Stomach (tissue), 9 donors: ENCODE data around the gene TIGD3. TPM values are rescaled to one million over a fixed set of nuclear protein-coding genes. Genes with fewer than 3 reads are reported as not detected.

ENCODE experiments used
- DNase-seq, 2 donors: peaks; one replicate each; pipeline versions ENCODE4 v3.0.0 to v3.0.0-alpha.2; 2013 to 2019
- H3K27ac ChIP-seq, 5 donors: fragments of 200-600 bp in 4 of 5; sonication (generic) in 4 of 5; one replicate each; pipeline ENCODE4 v1.5.1; 2013 to 2019; ENCODE audit warnings: mild to moderate bottlenecking in 1 of 5, moderate library complexity in 1 of 5
- H3K27me3 ChIP-seq, 3 donors: fragments of 200-600 bp; sonication (generic); one replicate each; pipeline ENCODE4 v1.5.1; 2017 to 2019; ENCODE audit warnings: mixed run types in 1 of 3
- H3K36me3 ChIP-seq, 4 donors: fragments of 200-600 bp; sonication (generic); 1 replicate in 3 of 4; 2 replicates in 1 of 4; pipeline ENCODE4 v1.5.1; 2016 to 2019
- H3K4me1 ChIP-seq, 4 donors: fragments of 200-600 bp; sonication (generic); one replicate each; pipeline ENCODE4 v1.5.1; 2016 to 2019
- H3K4me3 ChIP-seq, 4 donors: fragments of 200-600 bp; sonication (generic) in 3 of 4; one replicate each; pipeline ENCODE4 v1.5.1; 2016 to 2019; ENCODE audit warnings: mild to moderate bottlenecking in 1 of 4
- H3K9me3 ChIP-seq, 4 donors: fragments of 200-600 bp; sonication (generic); one replicate each; pipeline ENCODE4 v1.5.1; 2016 to 2019
- CTCF ChIP-seq, 7 experiments: fragments of 450-650 bp in 4 of 7; fragments of 200-600 bp in 3 of 7; sonication (generic) in 3 of 7; IDR thresholded peaks; one replicate each; pipeline ENCODE4 v1.5.1; 2016 to 2019; ENCODE audit warnings: antibody characterized with exemption in 7 of 7, control low read depth in 2 of 7, mild to moderate bottlenecking in 1 of 7
- EP300 ChIP-seq: sonication (generic); formaldehyde crosslinking; IDR thresholded peaks from one replicate; pipeline ENCODE4 v1.6.1; 2017; ENCODE audit warnings: antibody characterized with exemption
- POLR2A ChIP-seq, 4 donors: fragments of 450-650 bp; IDR thresholded peaks; one replicate each; pipeline ENCODE4 v1.6.1; 2016; ENCODE audit warnings: antibody characterized with exemption in 4 of 4, control low read depth in 2 of 4, mild to moderate bottlenecking in 1 of 4, moderate library complexity in 1 of 4
- POLR2AphosphoS5 ChIP-seq, 3 donors: sonication (generic); formaldehyde crosslinking; IDR thresholded peaks; one replicate each; pipeline ENCODE4 v1.6.1; 2016; ENCODE audit warnings: antibody characterized with exemption in 3 of 3
- WGBS, 5 donors: extraction: QIAGEN DNeasy Blood & Tissue Kit in 3 of 5; methylation state at CpG; one replicate each; pipeline versions ENCODE4 v1.1.5 to v1.1.7; 2013 to 2018; 5-methylcytosine and 5-hydroxymethylcytosine counted together
- intact Hi-C: fragments of 100-400 bp; cut with DNase I; formaldehyde crosslinking; loops from one replicate; pipeline ENCODE4 v1.15.1; 2023; ENCODE audit warnings: low total_unique reads
- polyA plus RNA-seq, 3 donors: library from polyadenylated mRNA; stranded (reverse); fragments of 200-250 nt; gene quantifications; one replicate each; pipeline ENCODE4 v1.2.3, GENCODE V29; 2013
- total RNA-seq, 5 donors: library from RNA; depleted of rRNA; stranded (reverse); fragments of >200 nt; gene quantifications; one replicate each; pipeline versions ENCODE4 v1.1.0 to v1.2.3, GENCODE V29; 2014 to 2016
- donor health status: healthy with polysubstance abuse.
- donor health status: Bipolar disorder and iron deficiency.
- donor health status: healthy.

Gene TIGD3
- total and polyA plus RNA-seq, 8 donors: 0.25 to 4.5 (median 0.44) TPM; not detected in 5

- Histone ChIP-seq H3K4me1 (peaks cover 0 to 15% (median 3%) of the 10 kb centered on the region in 4 donors), H3K9me3 (no peaks in the 10 kb centered on the region), H3K36me3 (peaks cover 58 to 97% (median 95%) of the 10 kb centered on the region in 4 donors), H3K27ac (no peak overlapping the region), H3K4me3 (no peak overlapping the region), H3K27me3 (no peaks in the 10 kb centered on the region)
- no peak for DNase-seq
- intact Hi-C loops: no loop called here
- WGBS, 5 donors: 70 to 85% (median 79%) methylated on average over 4 to 17 of the region's 17 CpGs
- TF ChIP-seq EP300: no peak
- TF ChIP-seq CTCF (IDR thresholded peaks at IDR 0.05): no peak
- no peak for TF ChIP-seq POLR2AphosphoS5 (IDR thresholded peaks at IDR 0.05)
- no peak for TF ChIP-seq POLR2A (IDR thresholded peaks at IDR 0.05)
Observed at GRCh38 chr11:65400307-65401072, 45.9 kb downstream of the TIGD3 start.

GRCh38 chr11:65401073-65401802 lies 46.7 kb downstream of the TIGD3 start:
- 68 to 79% (median 70%) methylated on average over 13 to 16 of the region's 16 CpGs for WGBS, 5 donors
- Histone ChIP-seq H3K27ac (no peak overlapping the region), H3K4me1 (peaks cover 0 to 15% (median 3%) of the 10 kb centered on the region in 4 donors), H3K36me3 (peaks cover 62 to 97% (median 95%) of the 10 kb centered on the region in 4 donors), H3K9me3 (no peaks in the 10 kb centered on the region), H3K27me3 (no peaks in the 10 kb centered on the region), H3K4me3 (no peak overlapping the region)
- no peak for DNase-seq
- intact Hi-C loops: no loop called here
- TF ChIP-seq POLR2A (IDR thresholded peaks at IDR 0.05) (no peak), CTCF (IDR thresholded peaks at IDR 0.05) (no peak), POLR2AphosphoS5 (IDR thresholded peaks at IDR 0.05) (no peak), EP300 (no peak)

GRCh38 chr11:65401803-65402248 lies 47.3 kb downstream of the TIGD3 start:
- WGBS, 5 donors: 69 to 80% (median 72%) methylated on average over 10 of the region's 10 CpGs
- Histone ChIP-seq H3K36me3 (peaks cover 63 to 97% (median 95%) of the 10 kb centered on the region in 4 donors), H3K9me3 (no peaks in the 10 kb centered on the region), H3K27me3 (no peaks in the 10 kb centered on the region), H3K4me1 (peaks cover 0 to 15% (median 3%) of the 10 kb centered on the region in 4 donors), H3K27ac (no peak overlapping the region), H3K4me3 (no peak overlapping the region)
- DNase-seq: no peak
- TF ChIP-seq POLR2A (IDR thresholded peaks at IDR 0.05) (no peak), EP300 (no peak), POLR2AphosphoS5 (IDR thresholded peaks at IDR 0.05) (no peak), CTCF (IDR thresholded peaks at IDR 0.05) (no peak)
- intact Hi-C loops: no loop called here

- no peaks in the 10 kb centered on the region for H3K27me3 ChIP-seq
- H3K4me1 ChIP-seq: peaks cover 0 to 15% (median 3%) of the 10 kb centered on the region in 4 donors
- H3K36me3 ChIP-seq: peaks cover 63 to 97% (median 95%) of the 10 kb centered on the region in 4 donors
- intact Hi-C loops: no loop called here
- H3K27ac ChIP-seq: peak overlapping the region in 1 of 5 donors; percentile 62
- H3K9me3 ChIP-seq: no peaks in the 10 kb centered on the region
- no peak for TF ChIP-seq POLR2AphosphoS5 (IDR thresholded peaks at IDR 0.05)
- H3K4me3 ChIP-seq: no peak overlapping the region
- no peak for DNase-seq
- 78 to 91% (median 90%) methylated on average over 2 of the region's 2 CpGs for WGBS, 5 donors
Observed at GRCh38 chr11:65402790-65403189, 48.2 kb downstream of the TIGD3 start.
